HEK293 (cell line): ENCODE measurements around the gene FOSL1.
A peak's percentile ranks its signal among the peaks of the same experiment; 100 is the strongest.

ENCODE experiments used
- GLI2 ChIP-seq: fragments of 450-650 bp; formaldehyde crosslinking; IDR thresholded peaks from 2 replicates; pipeline ENCODE4; 2017; ENCODE audit warnings: missing biosample characterization, missing genetic modification characterization, low read depth, borderline replicate concordance
- IKZF3 ChIP-seq: fragments of 450-650 bp; IDR thresholded peaks from 2 replicates; pipeline ENCODE4 v1.5.0; 2018; ENCODE audit warnings: missing biosample characterization, mild to moderate bottlenecking, missing genetic modification characterization, moderate library complexity
- KLF9 ChIP-seq: fragments of 450-650 bp; formaldehyde crosslinking; IDR thresholded peaks from 2 replicates; pipeline ENCODE4 v1.5.1; 2016; ENCODE audit warnings: missing biosample characterization, missing genetic modification characterization, low read depth
- PRDM1 ChIP-seq: fragments of 450-650 bp; formaldehyde crosslinking; IDR thresholded peaks from 2 replicates; pipeline ENCODE4; 2016; ENCODE audit warnings: missing biosample characterization, missing genetic modification characterization
- SP2 ChIP-seq: fragments of 450-650 bp; formaldehyde crosslinking; IDR thresholded peaks from 2 replicates; pipeline ENCODE4 v1.5.1; 2016; ENCODE audit warnings: missing biosample characterization, missing genetic modification characterization
- SP3 ChIP-seq: fragments of 450-650 bp; formaldehyde crosslinking; IDR thresholded peaks from 2 replicates; pipeline ENCODE4 v1.5.1; 2016; ENCODE audit warnings: missing biosample characterization, missing genetic modification characterization
- ZBTB7A ChIP-seq: fragments of 450-650 bp; formaldehyde crosslinking; IDR thresholded peaks from 2 replicates; pipeline ENCODE4 v1.5.1; 2016; ENCODE audit warnings: low read depth, missing biosample characterization, missing genetic modification characterization
- ZFHX2 ChIP-seq: fragments of 450-650 bp; formaldehyde crosslinking; conservative IDR thresholded peaks from 2 replicates; pipeline ENCODE4 v1.5.1; 2016; ENCODE audit warnings: missing biosample characterization, missing genetic modification characterization
- ZFP3 ChIP-seq: fragments of 450-650 bp; formaldehyde crosslinking; IDR thresholded peaks from 2 replicates; pipeline ENCODE4 v1.5.1; 2016; ENCODE audit warnings: low read depth, missing biosample characterization, missing genetic modification characterization
- ZNF114 ChIP-seq: fragments of 450-650 bp; formaldehyde crosslinking; IDR thresholded peaks from 2 replicates; pipeline ENCODE4 v1.5.0; 2017; ENCODE audit warnings: missing biosample characterization, missing genetic modification characterization
- ZNF138 ChIP-seq: fragments of 450-650 bp; formaldehyde crosslinking; IDR thresholded peaks from 2 replicates; pipeline ENCODE4 v1.5.1; 2016; ENCODE audit warnings: missing biosample characterization, missing genetic modification characterization, borderline replicate concordance
- ZNF23 ChIP-seq: fragments of 450-650 bp; formaldehyde crosslinking; IDR thresholded peaks from 2 replicates; pipeline ENCODE4 v1.5.1; 2016; ENCODE audit warnings: missing biosample characterization, missing genetic modification characterization, borderline replicate concordance
- ZNF350 ChIP-seq: fragments of 450-650 bp; formaldehyde crosslinking; IDR thresholded peaks from 2 replicates; pipeline ENCODE4 v1.5.0; 2017; ENCODE audit warnings: missing biosample characterization, mild to moderate bottlenecking, missing genetic modification characterization
- ZNF37A ChIP-seq: fragments of 450-650 bp; IDR thresholded peaks from 2 replicates; pipeline ENCODE4 v1.5.1; 2018; ENCODE audit warnings: missing biosample characterization, missing genetic modification characterization
- ZNF473 ChIP-seq: fragments of 450-650 bp; formaldehyde crosslinking; IDR thresholded peaks from 2 replicates; pipeline ENCODE4 v1.5.1; 2017; ENCODE audit warnings: missing biosample characterization, missing genetic modification characterization
- ZNF48 ChIP-seq: fragments of 450-650 bp; formaldehyde crosslinking; IDR thresholded peaks from 2 replicates; pipeline ENCODE4 v1.5.1; 2016; ENCODE audit warnings: missing biosample characterization, missing genetic modification characterization
- ZNF514 ChIP-seq: fragments of 450-650 bp; formaldehyde crosslinking; IDR thresholded peaks from 2 replicates; pipeline ENCODE4 v1.5.1; 2016; ENCODE audit warnings: missing biosample characterization, missing genetic modification characterization
- ZNF521 ChIP-seq: fragments of 450-650 bp; formaldehyde crosslinking; IDR thresholded peaks from 2 replicates; pipeline ENCODE4 v1.5.1; 2017; ENCODE audit warnings: missing biosample characterization, mild to moderate bottlenecking, missing genetic modification characterization
- ZNF571 ChIP-seq: fragments of 450-650 bp; formaldehyde crosslinking; IDR thresholded peaks from 2 replicates; pipeline ENCODE4 v1.5.0; 2017; ENCODE audit warnings: missing biosample characterization, missing genetic modification characterization
- ZNF747 ChIP-seq: fragments of 450-650 bp; formaldehyde crosslinking; IDR thresholded peaks from 2 replicates; pipeline ENCODE4 v1.5.1; 2016; ENCODE audit warnings: missing biosample characterization, missing genetic modification characterization
- ZNF776 ChIP-seq: fragments of 450-650 bp; formaldehyde crosslinking; IDR thresholded peaks from 2 replicates; pipeline ENCODE4 v1.5.0; 2017; ENCODE audit warnings: missing biosample characterization, missing genetic modification characterization, borderline replicate concordance
- TF ChIP-seq, protein P1 (sequence below): fragments of 450-650 bp; IDR thresholded peaks from 2 replicates; pipeline ENCODE4 v1.5.1; 2018; ENCODE audit warnings: missing biosample characterization, mild to moderate bottlenecking, missing genetic modification characterization
- TF ChIP-seq, protein P2 (sequence below): fragments of 450-650 bp; formaldehyde crosslinking; IDR thresholded peaks from 2 replicates; pipeline ENCODE4 v1.5.1; 2016; ENCODE audit warnings: missing biosample characterization, missing genetic modification characterization
- TF ChIP-seq, protein P3 (sequence below): fragments of 450-650 bp; formaldehyde crosslinking; IDR thresholded peaks from 2 replicates; pipeline ENCODE4 v1.5.1; 2016; ENCODE audit warnings: missing biosample characterization, missing genetic modification characterization, borderline replicate concordance
- TF ChIP-seq, protein P4 (sequence below): fragments of 450-650 bp; formaldehyde crosslinking; IDR thresholded peaks from 2 replicates; pipeline ENCODE4 v1.5.1; 2016; ENCODE audit warnings: missing biosample characterization, missing genetic modification characterization
- TF ChIP-seq, protein P5 (sequence below): fragments of 450-650 bp; formaldehyde crosslinking; IDR thresholded peaks from 2 replicates; pipeline ENCODE4 v1.5.1; 2016; ENCODE audit warnings: missing biosample characterization, missing genetic modification characterization
- TF ChIP-seq, protein P6 (sequence below): fragments of 450-650 bp; formaldehyde crosslinking; IDR thresholded peaks from 2 replicates; pipeline ENCODE4 v1.5.1; 2016; ENCODE audit warnings: missing biosample characterization, missing genetic modification characterization

The FOSL1 gene

DNA sequence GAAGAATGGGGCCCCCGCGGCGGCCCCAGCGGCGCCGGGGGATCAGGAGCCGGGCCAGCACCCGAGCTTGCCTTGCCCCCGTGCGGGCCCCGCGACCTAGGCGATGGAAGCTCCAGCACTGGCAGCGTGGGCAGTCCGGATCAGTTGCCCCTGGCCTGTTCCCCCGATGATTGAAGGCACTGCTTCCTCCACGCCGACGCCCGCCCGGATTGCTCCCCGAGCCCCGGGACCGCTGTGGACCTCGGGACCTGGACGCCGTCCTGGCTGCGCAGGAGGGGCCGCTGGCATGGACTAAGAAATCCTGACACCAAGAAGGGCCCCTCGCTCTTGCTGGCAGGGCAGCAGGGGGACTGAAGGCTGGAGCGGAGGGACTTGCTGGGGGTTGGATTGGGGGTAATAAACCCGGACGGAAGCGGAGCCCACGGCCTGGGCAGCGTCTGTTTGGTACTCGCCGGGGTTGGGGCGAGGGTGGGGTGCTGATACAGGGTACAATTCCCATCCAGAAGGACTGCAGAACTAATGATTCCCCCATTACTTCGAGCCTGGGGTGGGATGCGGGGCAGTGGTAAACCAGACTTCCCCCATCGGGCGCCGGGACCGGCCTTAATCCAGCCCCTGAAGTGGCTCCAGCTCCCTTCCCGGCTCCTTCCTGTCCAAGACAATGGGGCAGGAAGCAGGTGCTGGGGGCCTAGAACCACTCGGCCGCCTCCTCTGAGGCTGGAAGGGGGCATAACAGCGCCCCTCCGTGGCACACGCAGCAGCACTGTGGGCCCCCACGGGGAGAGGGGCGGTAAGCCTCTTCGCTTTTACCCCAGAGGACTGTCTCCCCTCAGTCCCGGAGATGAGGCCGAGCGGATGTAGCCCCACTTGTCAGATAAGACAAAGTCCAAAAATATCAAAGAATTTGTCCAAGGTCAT is 8.7 kb downstream of the FOSL1 start (continued):
- TF ChIP-seq, protein P1, sequence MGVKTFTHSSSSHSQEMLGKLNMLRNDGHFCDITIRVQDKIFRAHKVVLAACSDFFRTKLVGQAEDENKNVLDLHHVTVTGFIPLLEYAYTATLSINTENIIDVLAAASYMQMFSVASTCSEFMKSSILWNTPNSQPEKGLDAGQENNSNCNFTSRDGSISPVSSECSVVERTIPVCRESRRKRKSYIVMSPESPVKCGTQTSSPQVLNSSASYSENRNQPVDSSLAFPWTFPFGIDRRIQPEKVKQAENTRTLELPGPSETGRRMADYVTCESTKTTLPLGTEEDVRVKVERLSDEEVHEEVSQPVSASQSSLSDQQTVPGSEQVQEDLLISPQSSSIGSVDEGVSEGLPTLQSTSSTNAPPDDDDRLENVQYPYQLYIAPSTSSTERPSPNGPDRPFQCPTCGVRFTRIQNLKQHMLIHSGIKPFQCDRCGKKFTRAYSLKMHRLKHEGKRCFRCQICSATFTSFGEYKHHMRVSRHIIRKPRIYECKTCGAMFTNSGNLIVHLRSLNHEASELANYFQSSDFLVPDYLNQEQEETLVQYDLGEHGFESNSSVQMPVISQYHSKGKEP (tag by site-specific recombination): no peak
- TF ChIP-seq ZNF48 (tag by site-specific recombination) (no peak), ZNF473 (tag by site-specific recombination) (no peak), GLI2 (tag by site-specific recombination) (no peak), ZFHX2 (tag by site-specific recombination) (peak; percentile 26; the same call in 1 of the 2 replicates), ZNF37A (tag by site-specific recombination) (no peak), ZNF571 (tag by site-specific recombination) (no peak), ZNF138 (no peak), ZFP3 (tag by site-specific recombination) (no peak), ZNF747 (no peak), KLF9 (tag by site-specific recombination) (no peak), ZNF514 (no peak), PRDM1 (tag by site-specific recombination) (no peak), ZNF521 (no peak), ZNF114 (no peak), SP2 (tag by site-specific recombination) (peak; percentile 47), ZNF776 (no peak), ZNF350 (no peak), ZBTB7A (tag by site-specific recombination) (no peak), SP3 (no peak), IKZF3 (tag by site-specific recombination) (peak; percentile 74), ZNF23 (tag by site-specific recombination) (no peak)
- TF ChIP-seq, protein P2, sequence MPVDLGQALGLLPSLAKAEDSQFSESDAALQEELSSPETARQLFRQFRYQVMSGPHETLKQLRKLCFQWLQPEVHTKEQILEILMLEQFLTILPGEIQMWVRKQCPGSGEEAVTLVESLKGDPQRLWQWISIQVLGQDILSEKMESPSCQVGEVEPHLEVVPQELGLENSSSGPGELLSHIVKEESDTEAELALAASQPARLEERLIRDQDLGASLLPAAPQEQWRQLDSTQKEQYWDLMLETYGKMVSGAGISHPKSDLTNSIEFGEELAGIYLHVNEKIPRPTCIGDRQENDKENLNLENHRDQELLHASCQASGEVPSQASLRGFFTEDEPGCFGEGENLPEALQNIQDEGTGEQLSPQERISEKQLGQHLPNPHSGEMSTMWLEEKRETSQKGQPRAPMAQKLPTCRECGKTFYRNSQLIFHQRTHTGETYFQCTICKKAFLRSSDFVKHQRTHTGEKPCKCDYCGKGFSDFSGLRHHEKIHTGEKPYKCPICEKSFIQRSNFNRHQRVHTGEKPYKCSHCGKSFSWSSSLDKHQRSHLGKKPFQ (tag by site-specific recombination): no peak
- TF ChIP-seq, protein P3, sequence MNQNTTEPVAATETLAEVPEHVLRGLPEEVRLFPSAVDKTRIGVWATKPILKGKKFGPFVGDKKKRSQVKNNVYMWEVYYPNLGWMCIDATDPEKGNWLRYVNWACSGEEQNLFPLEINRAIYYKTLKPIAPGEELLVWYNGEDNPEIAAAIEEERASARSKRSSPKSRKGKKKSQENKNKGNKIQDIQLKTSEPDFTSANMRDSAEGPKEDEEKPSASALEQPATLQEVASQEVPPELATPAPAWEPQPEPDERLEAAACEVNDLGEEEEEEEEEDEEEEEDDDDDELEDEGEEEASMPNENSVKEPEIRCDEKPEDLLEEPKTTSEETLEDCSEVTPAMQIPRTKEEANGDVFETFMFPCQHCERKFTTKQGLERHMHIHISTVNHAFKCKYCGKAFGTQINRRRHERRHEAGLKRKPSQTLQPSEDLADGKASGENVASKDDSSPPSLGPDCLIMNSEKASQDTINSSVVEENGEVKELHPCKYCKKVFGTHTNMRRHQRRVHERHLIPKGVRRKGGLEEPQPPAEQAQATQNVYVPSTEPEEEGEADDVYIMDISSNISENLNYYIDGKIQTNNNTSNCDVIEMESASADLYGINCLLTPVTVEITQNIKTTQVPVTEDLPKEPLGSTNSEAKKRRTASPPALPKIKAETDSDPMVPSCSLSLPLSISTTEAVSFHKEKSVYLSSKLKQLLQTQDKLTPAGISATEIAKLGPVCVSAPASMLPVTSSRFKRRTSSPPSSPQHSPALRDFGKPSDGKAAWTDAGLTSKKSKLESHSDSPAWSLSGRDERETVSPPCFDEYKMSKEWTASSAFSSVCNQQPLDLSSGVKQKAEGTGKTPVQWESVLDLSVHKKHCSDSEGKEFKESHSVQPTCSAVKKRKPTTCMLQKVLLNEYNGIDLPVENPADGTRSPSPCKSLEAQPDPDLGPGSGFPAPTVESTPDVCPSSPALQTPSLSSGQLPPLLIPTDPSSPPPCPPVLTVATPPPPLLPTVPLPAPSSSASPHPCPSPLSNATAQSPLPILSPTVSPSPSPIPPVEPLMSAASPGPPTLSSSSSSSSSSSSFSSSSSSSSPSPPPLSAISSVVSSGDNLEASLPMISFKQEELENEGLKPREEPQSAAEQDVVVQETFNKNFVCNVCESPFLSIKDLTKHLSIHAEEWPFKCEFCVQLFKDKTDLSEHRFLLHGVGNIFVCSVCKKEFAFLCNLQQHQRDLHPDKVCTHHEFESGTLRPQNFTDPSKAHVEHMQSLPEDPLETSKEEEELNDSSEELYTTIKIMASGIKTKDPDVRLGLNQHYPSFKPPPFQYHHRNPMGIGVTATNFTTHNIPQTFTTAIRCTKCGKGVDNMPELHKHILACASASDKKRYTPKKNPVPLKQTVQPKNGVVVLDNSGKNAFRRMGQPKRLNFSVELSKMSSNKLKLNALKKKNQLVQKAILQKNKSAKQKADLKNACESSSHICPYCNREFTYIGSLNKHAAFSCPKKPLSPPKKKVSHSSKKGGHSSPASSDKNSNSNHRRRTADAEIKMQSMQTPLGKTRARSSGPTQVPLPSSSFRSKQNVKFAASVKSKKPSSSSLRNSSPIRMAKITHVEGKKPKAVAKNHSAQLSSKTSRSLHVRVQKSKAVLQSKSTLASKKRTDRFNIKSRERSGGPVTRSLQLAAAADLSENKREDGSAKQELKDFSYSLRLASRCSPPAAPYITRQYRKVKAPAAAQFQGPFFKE (tag by site-specific recombination): no peak
- TF ChIP-seq, protein P4, sequence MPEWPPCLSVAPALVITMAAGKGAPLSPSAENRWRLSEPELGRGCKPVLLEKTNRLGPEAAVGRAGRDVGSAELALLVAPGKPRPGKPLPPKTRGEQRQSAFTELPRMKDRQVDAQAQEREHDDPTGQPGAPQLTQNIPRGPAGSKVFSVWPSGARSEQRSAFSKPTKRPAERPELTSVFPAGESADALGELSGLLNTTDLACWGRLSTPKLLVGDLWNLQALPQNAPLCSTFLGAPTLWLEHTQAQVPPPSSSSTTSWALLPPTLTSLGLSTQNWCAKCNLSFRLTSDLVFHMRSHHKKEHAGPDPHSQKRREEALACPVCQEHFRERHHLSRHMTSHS: no peak
- TF ChIP-seq, protein P5, sequence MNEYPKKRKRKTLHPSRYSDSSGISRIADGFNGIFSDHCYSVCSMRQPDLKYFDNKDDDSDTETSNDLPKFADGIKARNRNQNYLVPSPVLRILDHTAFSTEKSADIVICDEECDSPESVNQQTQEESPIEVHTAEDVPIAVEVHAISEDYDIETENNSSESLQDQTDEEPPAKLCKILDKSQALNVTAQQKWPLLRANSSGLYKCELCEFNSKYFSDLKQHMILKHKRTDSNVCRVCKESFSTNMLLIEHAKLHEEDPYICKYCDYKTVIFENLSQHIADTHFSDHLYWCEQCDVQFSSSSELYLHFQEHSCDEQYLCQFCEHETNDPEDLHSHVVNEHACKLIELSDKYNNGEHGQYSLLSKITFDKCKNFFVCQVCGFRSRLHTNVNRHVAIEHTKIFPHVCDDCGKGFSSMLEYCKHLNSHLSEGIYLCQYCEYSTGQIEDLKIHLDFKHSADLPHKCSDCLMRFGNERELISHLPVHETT (tag by site-specific recombination): no peak
- TF ChIP-seq, protein P6, sequence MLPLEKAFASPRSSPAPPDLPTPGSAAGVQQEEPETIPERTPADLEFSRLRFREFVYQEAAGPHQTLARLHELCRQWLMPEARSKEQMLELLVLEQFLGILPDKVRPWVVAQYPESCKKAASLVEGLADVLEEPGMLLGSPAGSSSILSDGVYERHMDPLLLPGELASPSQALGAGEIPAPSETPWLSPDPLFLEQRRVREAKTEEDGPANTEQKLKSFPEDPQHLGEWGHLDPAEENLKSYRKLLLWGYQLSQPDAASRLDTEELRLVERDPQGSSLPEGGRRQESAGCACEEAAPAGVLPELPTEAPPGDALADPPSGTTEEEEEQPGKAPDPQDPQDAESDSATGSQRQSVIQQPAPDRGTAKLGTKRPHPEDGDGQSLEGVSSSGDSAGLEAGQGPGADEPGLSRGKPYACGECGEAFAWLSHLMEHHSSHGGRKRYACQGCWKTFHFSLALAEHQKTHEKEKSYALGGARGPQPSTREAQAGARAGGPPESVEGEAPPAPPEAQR (tag by site-specific recombination): no peak
